Measurements from ENCODE around the gene CSNK1G2. TPM values are rescaled to one million over a fixed set of nuclear protein-coding genes. Genes with fewer than 3 reads are reported as not detected.

CSNK1G2 gene
- total RNA-seq, 1 donor from 2014 or later: 53.4 TPM

DNA sequence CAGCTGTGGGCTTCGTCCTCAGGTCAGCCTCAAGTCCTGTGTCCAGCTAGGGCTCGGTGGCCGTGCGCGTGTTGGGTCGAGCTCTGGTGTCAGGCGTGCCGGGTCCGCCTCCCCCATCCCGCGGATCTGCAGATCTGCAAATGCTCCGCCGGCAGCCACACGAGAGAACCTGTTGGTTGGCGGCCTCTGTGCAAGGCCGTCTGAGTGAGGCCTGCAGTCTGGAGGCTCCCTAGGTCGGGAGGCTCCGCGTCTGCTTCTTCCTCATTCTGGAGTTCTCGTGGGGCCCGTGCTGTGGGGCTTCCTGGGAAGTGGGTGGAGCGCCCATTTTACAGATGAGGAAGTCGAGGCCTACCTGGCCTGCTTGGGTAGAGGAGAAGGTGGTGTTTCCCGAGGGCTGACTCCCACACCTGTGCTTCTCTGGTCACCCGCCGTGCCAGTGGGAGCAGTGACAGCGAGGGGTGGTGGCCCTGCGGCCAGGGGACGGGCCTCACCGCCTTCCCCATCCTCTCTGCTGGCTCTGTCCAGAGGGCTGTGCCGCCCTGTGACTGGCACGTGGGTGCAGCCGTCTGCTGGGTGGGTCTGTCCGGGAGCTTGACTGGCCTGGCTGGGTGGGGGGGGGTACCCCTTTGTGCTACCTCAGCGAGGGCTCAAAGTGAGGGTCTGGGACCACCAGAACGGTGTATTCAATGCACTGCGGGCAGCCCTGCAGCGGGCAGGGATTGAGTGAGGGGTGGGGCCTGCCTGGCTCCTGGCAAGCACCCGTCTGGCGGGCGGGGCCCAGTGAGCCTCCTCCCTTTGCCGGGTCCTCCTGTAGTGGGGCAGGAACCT is 3.3 kb downstream of the CSNK1G2 start:
- no peak for DNase-seq (ENCODE audit: low spot score)

DNA sequence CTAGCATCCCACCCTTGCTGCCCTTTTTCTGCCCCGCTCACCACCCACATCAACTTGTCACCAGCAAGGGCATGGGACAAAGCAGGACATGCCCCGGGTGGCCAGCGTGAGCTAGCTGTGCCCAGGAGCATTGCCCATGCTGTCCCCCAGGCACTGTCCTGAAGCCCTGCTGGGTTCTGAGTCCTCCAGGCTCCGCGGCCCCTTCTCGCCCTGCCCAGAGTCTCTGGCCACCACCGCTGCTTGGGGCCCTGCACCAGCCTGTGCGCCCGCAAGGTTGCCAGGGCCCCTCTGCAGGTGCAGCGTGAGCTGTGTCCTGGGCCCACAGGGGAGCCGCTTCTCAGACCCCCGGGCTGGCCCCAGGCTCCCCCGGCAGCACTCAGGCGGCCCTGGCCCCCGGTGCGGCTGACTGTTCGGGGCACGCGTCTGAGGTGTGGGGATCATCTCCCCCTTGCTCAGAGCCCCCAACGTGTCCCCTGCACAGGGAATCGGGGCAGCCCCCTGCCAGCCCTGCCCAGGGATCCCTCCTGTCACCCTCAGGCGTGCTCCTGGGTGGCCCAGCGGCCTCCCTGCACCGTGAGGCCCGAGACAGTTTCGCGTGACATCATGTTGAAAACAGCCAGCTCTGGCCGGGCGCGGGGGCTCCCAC is 4.1 kb downstream of the CSNK1G2 start:
- DNase-seq (ENCODE audit: low spot score): no peak

- DNase-seq (ENCODE audit: low spot score): no peak
Measured at GRCh38 chr19:1945899-1946298, 4.9 kb downstream of the CSNK1G2 start.

GRCh38 chr19:1947651-1948209 is 6.8 kb downstream of the CSNK1G2 start:
- DNase-seq (ENCODE audit: low spot score): no peak

DNA sequence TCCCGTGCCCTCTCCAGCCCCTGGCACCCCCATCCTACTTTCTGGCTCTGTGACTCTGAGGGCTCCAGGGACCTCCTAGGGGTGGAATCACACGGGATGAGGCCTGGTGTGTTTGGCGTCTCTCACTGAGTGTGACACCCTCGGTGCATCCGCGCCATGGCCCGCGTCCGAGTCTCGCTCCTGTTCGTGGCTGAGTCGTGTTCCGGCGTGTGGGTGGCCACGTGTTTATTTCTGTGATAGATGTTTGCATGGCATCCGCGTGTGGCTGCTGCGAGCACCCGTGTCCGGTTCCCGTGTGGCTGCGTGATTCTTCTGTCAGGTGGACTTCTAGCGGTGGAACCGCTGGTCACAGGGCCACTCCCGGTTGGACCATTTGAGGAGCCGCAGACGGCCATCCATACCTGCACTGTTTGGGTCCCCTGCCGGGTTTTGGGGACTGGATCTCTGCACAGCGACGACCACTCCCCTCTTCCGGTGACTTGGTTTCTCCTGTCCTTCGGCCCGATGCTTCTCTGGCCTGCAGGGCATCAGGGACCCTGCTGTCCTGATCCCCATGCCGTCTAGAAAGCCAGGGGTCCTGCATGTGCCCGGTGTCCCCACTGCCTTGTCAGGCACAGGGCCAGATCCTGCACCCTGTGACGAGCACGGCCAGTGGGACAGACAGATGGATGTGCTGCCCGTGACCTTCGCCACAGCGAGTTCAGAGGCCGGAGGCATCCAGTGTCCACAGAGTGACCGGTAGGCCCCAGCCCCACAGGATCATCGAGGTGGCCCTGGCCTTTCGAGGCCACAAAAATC is 8.5 kb downstream of the CSNK1G2 start:
- DNase-seq (ENCODE audit: low spot score): no peak

DNA sequence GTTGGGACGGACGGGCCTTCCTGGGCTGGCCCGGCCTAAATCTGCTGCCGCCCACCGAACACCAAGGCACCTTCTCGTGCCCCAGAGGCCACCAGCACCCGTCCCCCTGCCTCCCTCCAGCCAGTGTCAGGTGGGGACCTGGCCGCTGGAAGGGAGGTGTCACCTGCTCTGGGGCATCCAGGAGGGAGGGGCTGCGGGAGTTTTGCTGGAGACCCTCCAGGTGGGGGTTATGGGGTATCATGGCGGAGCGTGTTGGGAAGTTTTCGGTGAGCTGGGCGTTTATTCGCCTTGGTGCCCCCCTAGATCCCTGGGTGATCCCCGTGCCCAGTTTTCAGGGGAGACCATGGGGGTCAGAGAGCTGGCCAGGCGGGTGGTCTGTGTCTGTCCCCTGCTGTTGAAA is 9.7 kb downstream of the CSNK1G2 start:
- DNase-seq (ENCODE audit: low spot score): no peak

GRCh38 chr19:1952635-1953034 is 11.7 kb downstream of the CSNK1G2 start:
- no peak for DNase-seq (ENCODE audit: low spot score)

DNA sequence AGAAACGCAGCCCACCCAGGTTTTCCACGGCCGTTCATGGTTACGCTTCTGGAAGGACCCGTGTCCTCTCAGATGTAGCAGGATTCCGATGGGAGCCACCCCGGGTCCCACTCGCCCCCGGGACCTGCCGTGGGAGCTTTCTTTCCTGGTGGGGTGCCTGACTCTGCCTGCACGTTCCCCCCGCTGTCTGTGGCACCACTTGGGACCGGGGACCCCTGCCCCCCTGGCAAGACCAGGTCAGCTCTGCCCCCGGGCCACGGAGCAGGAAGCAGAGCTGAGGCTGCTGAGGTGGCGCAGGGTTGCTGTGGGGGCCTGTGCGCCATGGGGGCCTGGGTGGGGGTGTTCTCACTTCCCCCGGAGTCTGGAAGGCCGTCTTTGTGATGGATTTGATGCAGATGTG is 12.1 kb downstream of the CSNK1G2 start:
- no peak for DNase-seq (ENCODE audit: low spot score)

DNA sequence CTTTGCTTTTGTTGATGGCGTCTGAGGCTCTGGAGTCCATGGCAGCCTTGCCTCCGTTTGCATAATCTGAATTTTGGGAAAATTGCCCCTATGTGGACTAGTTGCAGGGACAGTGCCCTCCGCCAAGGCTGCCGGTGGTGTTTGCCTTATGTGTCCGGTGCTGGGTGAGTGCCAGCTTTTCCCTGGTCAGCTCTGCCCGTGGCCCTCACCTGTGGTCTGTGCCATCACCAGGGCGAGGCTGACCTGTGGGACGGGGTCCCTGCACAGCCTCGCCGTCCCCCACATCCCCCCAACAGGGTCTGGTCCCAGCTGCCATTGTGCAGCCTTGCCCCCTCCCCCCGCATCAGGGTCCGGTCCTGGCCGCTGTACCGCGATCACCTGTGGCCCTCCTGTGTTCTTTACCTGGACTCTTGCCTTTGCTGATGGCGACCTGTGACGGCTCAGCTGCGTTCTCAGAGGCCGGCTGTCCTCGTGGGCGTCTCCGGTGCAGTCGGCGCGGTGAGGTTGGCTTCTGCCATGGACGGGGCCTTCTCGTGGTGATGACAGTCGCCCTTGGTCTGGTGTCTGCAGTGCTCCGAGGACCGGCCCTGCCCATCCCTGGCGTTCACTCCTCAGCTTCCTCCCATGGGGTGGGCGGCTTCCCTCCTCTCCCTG is 12.6 kb downstream of the CSNK1G2 start:
- no peak for DNase-seq (ENCODE audit: low spot score)

DNA sequence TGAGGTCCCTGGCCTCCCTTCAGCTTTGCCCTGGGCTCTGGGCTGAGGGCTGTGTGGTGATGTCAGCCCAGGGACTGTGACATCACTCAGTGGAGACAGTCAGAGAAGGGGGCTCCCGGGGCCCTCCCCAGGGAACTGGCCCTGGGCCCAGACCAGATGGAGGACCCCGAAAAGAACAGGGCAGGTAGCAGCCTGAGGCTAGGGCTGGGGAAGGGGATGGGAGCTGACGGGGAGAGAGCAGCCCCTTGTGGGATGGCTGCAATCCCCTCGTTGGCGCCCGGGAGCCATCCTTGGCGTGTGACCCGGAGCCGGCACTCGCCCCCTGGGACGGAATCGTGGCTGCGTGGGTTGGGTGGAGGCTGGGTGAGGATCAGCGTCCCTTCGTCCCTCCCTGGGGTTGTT is 13.6 kb downstream of the CSNK1G2 start:
- DNase-seq (ENCODE audit: low spot score): no peak

GRCh38 chr19:1955171-1956121 is 14.5 kb downstream of the CSNK1G2 start:
- DNase-seq (ENCODE audit: low spot score): no peak

GRCh38 chr19:1956122-1956494 is 15.1 kb downstream of the CSNK1G2 start:
- DNase-seq (ENCODE audit: low spot score): no peak

DNA sequence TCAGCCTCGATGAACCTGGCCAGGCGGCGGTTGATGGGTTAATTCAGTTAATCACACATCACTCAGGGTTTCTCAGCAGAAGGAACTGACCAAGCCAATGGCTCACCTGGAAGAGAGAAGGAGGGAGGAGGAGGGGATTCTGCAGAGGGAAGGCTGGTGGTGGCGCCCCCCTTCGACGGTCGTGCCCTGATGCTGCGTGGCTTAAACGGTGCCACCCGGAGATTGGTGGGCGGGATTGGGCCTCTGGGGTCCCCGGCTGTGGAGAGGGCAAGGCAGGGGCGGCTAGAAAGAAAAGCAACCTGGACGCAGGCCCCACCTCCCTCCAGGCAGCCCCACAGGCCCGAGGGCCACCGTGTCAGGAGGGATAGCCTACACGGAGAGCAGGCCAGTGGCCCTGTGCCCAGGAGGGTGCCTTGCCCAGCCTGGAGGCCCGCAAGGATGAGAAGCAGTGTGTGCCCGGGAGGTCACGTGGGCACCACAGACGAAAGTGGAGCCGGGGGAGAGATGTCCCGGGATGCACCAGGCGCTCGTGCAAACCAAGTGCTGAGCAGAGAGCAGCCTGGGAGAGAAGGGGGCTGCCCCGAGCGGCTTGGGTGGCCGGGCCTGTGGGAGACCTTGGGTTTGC is 16.0 kb downstream of the CSNK1G2 start:
- no peak for DNase-seq (ENCODE audit: low spot score)

DNA sequence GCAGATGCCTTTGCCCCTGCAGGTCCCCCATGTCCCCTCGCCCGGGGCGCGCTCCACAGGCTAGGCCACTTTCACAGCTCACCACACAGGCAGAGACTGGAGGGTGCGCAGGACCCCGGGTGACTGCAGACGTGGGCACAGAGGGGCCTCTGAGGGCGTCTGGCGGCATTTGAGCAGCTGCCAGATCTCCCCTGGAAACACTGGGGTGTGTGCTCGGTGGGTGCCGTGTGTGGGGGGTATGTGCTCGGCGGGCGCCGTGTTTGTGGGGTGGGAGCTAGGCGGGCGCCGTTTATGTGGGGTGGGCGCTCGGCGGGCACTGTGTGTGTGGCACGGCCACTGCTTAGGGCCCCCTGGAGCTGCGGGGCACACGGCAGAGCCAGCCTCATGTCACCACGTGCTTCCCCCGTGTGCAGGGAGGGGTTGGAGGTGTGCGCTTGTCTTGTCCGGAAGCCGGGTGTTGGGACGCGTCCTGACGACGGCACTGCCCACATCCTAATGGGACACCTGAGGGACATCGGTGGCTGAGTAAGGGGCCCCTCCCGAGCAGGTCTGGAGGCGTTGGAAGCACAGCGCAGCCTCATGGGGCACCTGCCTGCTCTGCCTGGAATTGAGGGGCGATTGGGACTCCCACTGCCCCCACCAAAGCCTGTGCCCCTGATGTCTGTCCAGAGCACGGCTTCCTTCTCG is 16.7 kb downstream of the CSNK1G2 start:
- no peak for DNase-seq (ENCODE audit: low spot score)

DNA sequence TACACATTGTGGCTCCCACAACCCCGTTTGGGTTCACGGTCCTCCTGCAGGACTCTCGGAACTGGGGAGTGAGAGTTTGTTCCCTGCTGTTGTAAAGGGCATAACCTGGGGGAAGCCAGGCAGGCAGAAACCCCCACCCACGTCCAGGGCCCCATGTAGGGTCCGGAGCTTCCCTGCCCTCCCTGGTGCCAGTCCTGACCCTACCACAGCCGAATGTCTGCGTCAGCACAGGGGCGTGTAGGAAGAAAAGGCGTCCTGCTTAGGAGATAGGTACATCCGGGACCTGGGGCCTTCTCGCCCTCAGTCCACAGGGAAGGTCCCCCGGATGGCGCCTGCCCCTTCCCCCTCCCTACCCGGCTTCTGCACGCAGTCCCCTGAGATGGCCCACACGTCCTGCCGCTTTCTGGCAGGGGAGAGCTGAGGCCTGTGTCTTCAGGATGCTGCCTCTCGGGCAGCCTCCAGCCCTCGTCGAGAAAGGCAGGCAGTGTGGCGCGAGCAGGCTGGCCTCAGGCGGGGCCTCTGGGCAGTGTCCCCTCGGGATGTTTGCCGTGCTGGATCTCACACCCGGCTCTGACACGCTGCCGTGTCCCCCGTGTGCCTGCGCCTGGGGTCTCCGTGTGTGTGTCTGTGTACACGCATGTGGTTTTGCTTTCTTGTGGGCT is 19.1 kb downstream of the CSNK1G2 start:
- DNase-seq (ENCODE audit: low spot score): no peak

DNA sequence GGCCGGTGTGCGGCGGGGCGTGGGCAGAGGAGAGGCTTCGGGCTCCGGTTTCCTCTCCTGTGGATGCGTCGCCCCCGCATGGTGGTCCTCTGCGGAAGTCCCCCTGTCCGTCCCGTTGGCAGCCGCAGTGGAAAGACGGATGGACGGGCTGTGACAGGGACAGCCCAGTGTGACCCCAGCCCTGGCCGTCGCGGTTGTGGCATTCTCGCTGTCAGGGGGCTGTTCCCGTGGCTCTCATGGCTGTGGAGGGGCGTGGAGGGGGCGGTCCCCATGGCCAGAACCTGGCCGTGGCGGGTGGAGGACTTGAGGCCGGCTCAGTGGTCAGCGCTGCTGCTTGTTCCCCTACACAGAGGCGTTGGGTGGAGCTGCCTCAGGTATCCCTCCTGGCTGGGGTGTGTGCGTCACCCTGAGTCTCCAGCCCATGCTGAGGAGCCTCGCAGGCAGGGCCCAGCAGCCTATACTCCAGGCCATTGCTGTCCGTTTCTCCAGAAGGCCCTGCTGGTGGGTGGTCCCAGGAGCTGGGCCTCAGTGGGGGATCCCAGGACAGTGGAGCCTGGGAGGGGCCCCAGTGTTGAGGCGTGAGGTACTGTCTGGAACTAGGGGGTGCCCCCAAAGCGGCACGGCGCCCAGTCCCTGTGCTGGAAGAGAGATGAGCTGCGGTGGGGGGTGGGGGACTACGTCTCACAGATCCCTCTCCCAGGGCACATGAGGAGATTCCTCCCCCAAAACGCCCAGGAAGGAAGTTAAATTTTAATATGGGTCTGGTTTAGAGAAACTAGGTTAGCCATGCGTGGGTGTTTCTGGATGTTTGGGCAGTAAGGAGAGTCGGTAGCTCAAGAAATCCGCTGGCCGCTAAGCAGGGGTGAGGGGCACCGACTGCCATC is 20.3 kb downstream of the CSNK1G2 start:
- no peak for DNase-seq (ENCODE audit: low spot score)

DNA sequence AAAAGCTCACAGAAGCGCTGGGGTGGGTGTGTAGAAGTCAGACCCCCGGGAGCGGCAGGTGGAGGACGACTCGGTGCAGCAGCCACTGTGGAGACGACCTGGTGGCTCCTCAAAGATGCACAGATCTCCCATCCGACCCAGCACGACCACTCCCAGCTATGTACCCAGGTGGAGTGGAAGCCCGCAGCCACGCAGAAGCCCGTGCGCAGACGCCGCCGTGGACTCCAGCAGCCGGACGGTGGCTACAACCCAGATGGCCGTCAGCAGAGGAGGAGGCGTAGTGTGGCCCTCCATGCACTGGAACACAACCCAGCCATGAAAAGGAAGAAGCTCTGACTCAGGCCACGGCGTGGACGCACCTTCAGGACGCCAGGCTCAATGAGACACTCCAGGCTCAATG is 21.7 kb downstream of the CSNK1G2 start:
- DNase-seq (ENCODE audit: low spot score): no peak

Data from mesenteric fat pad (tissue), 1 donor.